ENCODE measurements around the gene MTFP1.
"Not testable (repeated sequence)": the region's sequence is repeated elsewhere in the genome, so short reads cannot be mapped to it uniquely, and the experiment has no call there.

GRCh38 chr22:30402766-30403104 is 22.8 kb upstream of the MTFP1 start:
- not testable (repeated sequence) for TF ChIP-seq CTCF (IDR thresholded peaks at IDR 0.05); EZH2 (IDR thresholded peaks at IDR 0.05; ENCODE audit: borderline replicate concordance, insufficient read depth, low read depth, low read length, poor library complexity, severe bottlenecking)

Measured in B cell (primary cell).